AG10803 (cell line): ENCODE measurements around the gene SPATA16.
"Not testable (repeated sequence)": the region's sequence is repeated elsewhere in the genome, so short reads cannot be mapped to it uniquely, and the experiment has no call there.

Experiments used
- DNase-seq: peaks from one replicate; pipeline ENCODE4 v3.0.0; 2010; ENCODE audit warnings: low read depth
- H3K4me3 ChIP-seq: 2 replicates; pipeline ENCODE4 v1.5.1; 2011; ENCODE audit warnings: mild to moderate bottlenecking, low read length, control low read depth
- TF ChIP-seq, protein P1 (sequence below): conservative IDR thresholded peaks from 2 replicates; pipeline ENCODE4 v1.5.1; 2011; ENCODE audit warnings: mild to moderate bottlenecking, low read length, control low read depth, inconsistent platforms

Gene SPATA16

DNA sequence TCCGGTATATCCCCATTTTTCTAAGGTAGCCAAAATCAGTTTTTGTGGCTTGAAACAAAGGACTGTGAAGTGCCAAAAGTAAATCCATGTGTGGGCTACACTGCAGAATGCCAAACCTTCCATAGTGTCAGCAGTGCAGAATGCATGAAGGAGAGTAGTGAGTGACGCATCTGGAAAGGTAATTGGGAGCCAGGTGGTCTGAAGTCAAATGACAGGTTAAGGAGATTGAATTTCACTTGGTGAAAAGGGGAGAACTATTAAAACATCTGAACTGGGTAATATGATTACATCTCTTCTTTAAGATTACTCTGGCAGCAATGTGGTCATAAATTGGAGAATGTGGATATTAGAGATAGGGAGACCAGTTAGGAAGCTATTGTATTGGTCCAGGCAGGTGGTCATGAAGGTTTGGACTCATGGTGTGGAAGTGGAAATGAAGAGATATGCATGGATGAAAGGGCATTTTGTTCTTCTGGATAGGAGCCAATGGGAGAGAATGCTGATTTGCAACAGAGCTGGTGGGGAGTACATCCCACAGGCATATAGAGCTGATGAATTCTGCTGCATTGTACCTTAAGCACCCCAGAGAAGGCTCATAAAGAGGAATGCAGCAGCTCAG is 272.3 kb downstream of the SPATA16 start:
- no peak for DNase-seq
- TF ChIP-seq, protein P1, sequence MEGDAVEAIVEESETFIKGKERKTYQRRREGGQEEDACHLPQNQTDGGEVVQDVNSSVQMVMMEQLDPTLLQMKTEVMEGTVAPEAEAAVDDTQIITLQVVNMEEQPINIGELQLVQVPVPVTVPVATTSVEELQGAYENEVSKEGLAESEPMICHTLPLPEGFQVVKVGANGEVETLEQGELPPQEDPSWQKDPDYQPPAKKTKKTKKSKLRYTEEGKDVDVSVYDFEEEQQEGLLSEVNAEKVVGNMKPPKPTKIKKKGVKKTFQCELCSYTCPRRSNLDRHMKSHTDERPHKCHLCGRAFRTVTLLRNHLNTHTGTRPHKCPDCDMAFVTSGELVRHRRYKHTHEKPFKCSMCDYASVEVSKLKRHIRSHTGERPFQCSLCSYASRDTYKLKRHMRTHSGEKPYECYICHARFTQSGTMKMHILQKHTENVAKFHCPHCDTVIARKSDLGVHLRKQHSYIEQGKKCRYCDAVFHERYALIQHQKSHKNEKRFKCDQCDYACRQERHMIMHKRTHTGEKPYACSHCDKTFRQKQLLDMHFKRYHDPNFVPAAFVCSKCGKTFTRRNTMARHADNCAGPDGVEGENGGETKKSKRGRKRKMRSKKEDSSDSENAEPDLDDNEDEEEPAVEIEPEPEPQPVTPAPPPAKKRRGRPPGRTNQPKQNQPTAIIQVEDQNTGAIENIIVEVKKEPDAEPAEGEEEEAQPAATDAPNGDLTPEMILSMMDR = no peak

DNA sequence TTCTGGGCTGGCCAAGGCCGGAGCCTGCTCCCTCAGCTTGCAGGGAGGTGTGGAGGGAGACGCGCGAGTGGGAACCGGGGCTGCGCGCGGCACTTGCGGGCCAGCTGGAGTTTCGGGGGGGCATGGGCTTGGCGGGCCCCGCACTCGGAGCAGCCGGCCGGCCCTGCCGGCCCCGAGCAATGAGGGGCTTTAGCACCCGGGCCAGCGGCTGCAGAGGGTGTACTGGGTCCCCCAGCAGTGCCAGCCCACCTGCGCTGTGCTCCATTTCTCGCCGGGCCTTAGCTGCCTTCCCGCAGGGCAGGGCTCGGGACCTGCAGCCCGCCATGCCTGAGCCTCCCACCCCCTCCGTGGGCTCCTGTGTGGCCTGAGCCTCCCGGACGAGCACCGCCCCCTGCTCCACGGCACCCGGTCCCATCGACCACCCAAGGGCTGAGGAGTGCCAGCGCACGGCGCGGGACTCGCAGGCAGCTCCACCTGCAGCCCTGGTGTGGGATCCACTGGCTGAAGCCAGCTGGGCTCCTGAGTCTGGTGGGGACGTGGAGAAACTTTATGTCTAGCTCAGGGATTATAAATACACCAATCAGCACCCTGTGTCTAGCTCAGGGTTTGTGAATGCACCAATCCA is 274.2 kb downstream of the SPATA16 start:
- not testable (repeated sequence) for H3K4me3 ChIP-seq, DNase-seq

More for the DNA sequence above, 272.3 kb downstream of the SPATA16 start:
- no peak overlapping the region for H3K4me3 ChIP-seq

DNA sequence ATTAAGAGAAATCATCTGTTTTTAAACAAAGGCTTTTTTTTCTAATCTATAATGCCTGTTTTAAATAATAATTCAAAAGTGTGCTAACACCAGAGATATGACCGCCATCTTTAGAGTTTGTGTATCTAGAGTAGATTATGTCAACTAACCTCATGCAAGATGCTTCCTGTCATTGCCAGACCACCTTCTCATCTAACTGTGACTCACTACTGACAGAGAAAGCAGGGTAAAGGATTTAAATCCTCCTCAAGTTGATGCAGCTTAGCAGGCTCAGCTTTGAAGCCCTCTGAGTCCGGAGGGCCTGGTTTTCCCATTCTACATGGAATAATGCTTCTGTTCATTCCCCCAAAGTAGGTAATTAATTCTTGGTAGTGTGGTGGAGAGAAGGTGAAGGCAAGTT is 282.0 kb downstream of the SPATA16 start:
- TF ChIP-seq, protein P1 = no peak
- DNase-seq = no peak
- H3K4me3 ChIP-seq = no peak overlapping the region

DNA sequence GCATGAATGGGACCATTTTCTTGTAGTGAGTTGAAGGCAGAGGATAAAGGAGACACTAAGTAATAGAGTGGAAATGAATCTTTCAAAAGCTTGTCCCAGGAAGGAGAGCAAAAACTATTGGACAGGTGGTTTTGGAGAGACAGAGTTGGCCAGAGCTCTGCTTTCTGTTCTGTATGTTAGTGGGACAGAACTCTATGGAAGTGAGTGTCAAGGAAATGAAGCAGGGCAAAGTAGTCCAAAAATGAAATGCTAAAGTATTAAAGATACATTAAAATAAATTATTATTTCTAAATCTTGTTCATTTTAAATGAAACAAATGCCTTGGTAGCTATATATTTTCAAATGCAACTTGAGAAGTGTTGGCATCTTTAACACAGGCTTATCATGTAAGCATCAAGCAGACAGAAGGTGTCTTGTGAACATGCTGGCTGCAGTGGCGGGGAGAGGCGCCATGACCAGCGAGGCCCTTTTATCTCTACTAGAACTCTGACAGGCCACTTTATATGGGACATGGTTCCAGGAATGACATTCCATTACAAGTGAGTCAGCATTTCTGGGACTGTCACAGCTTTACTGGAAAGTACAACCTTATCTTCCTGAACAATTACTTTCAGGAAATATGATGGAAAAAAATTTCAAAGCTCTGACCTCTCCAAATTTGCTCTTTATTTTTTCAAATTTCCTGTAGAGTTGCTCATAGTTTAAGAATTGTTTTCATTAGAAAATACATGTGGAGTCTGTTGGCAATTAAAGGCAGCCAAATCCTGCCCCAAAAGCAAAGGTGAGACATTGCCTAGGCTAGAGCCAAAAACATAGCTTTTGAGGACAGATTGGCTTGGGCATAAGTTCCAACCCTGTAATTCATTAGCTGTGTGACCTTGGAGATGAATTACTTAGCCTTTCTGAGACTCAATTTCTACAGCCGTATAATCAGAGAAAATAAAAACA is 284.0 kb downstream of the SPATA16 start:
- TF ChIP-seq, protein P1 = no peak
- DNase-seq = no peak
- no peak overlapping the region for H3K4me3 ChIP-seq

DNA sequence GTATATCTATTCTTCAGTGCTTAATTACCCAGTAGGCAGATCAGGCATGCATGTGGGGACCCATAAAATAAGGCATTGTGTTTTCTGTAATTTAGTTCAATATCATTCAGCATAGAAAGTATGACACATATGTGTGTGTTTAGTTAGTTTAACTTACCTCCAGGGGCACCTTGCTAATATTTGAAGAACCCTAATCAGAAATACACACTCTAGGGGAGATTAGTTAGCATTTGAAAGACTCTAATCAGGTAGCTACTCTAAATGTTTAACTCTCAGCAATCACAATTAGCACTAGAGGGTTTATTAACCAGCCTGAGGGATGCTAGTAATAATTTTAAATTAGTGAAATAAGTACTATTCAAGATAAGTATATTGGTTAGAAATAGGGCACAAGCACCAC is 286.0 kb downstream of the SPATA16 start:
- TF ChIP-seq, protein P1 = no peak
- H3K4me3 ChIP-seq = no peak overlapping the region
- DNase-seq = no peak

DNA sequence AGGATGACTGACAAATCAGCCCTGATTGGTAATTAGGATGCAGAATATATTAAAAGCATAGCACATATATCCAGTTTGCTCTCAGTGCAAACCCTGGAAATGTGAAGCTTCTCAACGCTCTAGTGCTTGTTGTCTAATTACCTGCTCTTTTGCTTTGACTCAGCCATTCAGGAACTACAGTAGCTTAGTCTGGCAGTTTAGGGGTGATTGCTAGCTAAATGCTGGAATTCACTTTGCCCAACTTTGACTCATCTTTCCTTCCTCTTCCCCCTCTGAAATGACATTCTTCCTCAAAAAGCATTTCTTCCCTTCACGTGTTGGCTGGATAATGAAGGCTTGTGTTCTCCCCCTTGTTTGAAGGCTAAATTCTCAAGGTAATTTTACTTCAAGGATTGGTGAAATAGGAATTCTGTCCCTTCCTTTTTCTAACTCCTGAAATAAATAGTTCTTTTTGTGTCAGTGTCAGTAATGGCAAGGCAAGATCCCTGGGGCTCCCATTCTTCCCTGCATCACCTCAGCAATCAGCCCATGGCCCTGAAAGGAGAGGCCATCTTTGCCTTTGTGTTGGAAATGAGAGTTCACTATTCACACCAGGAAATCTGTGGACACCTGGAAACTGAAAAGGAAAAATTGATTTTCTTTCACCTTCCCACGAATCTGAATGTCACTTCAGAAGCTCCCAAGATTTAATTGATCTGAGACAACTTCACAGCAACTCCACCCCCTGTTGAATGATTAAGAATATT is 286.9 kb downstream of the SPATA16 start:
- DNase-seq = no peak
- no peak overlapping the region for H3K4me3 ChIP-seq
- TF ChIP-seq, protein P1 = no peak

DNA sequence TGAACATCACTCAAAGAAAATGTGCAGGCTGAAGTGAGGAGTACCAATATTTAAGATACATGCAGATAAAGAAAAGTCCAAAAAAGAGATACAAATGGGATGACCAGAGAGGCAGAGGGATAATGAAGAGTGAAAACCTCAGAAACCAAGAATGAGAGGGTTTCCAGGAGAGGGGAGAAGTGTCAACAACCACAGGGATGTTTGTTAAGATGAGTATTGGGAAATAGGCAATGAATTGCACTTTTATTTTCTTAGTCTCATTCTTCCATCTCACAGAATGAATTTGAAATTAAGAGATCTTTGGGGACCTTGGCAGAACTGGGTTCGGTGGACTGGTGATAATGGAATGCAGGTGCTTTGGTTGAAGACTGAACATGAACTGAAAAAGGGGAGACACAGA is 288.0 kb downstream of the SPATA16 start:
- no peak for DNase-seq
- no peak overlapping the region for H3K4me3 ChIP-seq
- TF ChIP-seq, protein P1 = no peak
